ENCODE measurements around the gene CPNE6.

- TF ChIP-seq TAF1 (IDR thresholded peaks at IDR 0.05; ENCODE audit: borderline replicate concordance, low read depth, low read length), result no peak
- TF ChIP-seq POLR2A (IDR thresholded peaks at IDR 0.05; ENCODE audit: low read depth, low read length), result no peak
- no peak for TF ChIP-seq POLR2AphosphoS5 (IDR thresholded peaks at IDR 0.05; ENCODE audit: low read depth, low read length)
Observed at GRCh38 chr14:24079491-24080141, 8.3 kb downstream of the CPNE6 start.

All from GM12892 (cell line).